ENCODE data around the gene ANKH.
"Not testable (repeated sequence)": the region's sequence is repeated elsewhere in the genome, so short reads cannot be mapped to it uniquely, and the experiment has no call there.

The ANKH gene

DNA sequence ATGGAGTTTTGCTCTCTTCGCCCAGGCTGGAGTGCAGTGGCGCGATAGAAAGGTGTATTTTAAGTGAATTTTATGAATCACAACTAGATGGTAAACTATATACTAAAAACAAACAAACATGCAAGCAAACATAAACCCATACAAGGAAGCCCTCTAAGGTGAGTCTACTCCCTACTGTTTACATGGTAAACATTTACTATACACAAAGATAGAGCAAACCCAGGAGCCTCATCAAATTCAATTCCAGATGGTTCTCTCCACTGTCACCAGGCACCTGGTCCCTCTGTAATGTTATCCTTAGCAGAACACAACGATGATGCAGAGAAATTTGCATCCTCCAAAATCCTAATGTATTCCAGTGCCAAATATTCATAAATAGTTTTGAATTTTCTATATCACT, 17.9 kb downstream of the ANKH start:
- no peak for DNase-seq

GRCh38 chr5:14852779-14853178, 18.8 kb downstream of the ANKH start:
- no peak for DNase-seq

DNA sequence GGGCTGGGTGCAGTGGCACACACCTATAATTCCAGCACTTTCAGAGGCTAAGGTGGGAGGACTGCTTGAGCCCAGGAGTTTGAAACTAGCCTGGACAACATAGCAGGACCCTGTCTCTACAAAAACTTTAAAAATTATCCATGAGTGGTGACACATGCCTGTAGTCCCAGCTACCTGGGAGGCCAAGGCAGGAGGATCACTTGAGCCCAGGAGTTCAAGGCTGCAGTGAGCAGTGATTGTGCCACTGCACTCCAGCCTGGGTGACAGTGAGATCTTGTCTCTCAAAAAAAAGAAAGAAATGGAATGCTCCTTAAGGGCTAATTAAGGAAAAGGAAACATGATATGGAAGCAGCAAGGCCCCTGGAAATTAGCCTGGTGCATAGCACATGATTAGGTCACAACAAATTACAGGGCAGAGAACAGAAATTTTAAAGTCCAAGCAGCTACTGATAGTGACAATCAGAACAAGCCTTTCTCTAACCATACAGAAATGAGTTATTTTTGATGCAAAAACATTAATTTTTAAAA, 19.5 kb downstream of the ANKH start:
- no peak for DNase-seq

GRCh38 chr5:14851597-14851996, 20.0 kb downstream of the ANKH start:
- DNase-seq = no peak

- DNase-seq = no peak
These were observed 20.5 kb downstream of the ANKH start for GRCh38 chr5:14851050-14851419.

GRCh38 chr5:14850419-14851049, 21.0 kb downstream of the ANKH start:
- DNase-seq = no peak

GRCh38 chr5:14849516-14850294, 21.9 kb downstream of the ANKH start:
- DNase-seq = no peak

GRCh38 chr5:14848942-14849341, 22.6 kb downstream of the ANKH start:
- not testable (repeated sequence) for DNase-seq

- DNase-seq = no peak
These were observed 23.2 kb downstream of the ANKH start for GRCh38 chr5:14848385-14848784.

- DNase-seq = no peak
These were observed 24.1 kb downstream of the ANKH start for GRCh38 chr5:14847471-14847870.

GRCh38 chr5:14842117-14842516, 29.5 kb downstream of the ANKH start:
- DNase-seq = no peak

- DNase-seq = no peak
These were observed 31.0 kb downstream of the ANKH start for GRCh38 chr5:14840624-14841023.

GRCh38 chr5:14838396-14839319, 32.9 kb downstream of the ANKH start:
- DNase-seq = no peak

DNA sequence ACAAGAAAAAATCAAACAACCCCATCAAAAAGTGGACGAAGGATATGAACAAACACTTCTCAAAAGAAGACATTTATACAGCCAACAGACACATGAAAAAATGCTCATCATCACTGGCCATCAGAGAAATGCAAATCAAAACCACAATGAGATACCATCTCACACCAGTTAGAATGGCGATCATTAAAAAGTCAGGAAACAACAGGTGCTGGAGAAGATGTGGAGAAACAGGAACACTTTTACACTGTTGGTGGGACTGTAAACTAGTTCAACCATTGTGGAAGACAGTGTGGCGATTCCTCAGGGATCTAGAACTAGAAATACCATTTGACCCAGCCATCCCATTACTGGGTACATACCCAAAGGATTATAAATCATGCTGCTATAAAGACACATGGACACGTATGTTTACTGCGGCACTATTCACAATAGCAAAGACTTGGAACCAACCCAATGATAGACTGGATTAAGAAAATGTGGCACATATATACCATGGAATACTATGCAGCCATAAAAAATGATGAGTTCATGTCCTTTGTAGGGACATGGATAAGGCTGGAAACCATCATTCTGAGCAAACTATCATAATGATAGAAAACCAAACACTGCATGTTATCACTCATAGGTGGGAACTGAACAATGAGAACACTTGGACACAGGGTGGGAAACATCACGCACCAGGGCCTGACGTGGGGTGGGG, 34.0 kb downstream of the ANKH start:
- DNase-seq = not testable (repeated sequence)

DNA sequence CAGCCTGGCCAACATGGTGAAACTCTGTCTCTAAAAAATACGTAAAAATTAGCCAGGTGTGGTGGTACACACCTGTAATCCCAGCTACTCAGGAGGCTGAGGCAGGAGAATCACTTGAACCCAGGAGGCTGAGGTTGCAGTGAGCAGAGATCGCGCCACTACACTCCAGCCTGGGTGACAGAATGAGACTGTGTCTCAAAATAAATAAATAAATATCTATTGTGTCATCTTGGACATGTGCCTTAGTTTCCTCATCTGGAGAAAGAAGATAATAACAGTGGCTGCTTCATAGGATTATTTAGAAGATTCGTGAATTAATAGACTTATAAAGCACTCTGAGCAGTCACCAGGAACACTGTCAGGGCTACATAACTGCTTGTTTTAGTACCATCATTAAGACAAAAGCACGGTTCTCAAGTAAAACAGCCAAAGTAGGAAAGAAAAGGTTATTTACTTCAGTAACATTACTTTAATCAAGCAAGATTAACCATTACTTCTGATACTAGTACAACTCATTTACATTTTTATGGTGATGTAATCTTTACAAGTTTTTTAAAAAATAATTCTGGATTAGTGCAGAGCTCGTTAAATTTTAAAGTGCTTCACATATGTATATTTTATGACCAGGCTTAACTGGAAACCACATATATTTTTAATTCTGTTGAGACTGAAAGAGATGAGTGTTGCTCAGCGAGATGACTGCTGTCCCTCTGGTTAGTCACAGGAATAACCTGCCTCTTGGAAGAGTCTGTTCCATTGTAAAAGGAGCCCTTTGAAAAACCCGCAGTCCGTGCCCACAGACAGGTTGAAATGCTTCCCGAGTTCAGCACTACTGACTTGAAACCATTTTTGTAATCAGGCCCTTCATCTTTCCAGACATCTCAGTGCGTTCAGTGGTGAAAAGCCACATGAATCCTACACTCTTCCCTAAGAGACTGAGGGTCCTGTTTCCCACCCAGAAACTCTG, 36.7 kb downstream of the ANKH start:
- no peak for DNase-seq

DNA sequence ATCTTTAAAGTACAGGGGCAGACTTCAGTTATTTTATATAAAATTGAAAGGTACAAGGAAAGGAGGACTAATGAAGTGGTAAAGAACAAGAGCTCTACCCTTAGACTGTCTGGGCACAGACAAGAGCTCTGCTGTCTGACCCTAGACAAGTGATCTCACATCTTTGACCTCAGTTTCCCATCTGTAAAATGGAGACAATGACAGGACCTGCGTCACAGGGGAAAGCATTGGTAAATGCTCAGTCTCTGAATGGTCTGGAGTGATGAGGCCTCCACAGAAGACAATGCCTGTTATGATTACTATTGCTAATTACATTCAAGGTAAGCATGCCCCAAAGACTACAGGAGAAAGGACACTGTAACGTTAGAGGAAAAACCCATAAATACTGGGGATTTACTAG, 37.5 kb downstream of the ANKH start:
- no peak for DNase-seq

GRCh38 chr5:14831006-14831338, 40.6 kb downstream of the ANKH start:
- no peak for DNase-seq

DNA sequence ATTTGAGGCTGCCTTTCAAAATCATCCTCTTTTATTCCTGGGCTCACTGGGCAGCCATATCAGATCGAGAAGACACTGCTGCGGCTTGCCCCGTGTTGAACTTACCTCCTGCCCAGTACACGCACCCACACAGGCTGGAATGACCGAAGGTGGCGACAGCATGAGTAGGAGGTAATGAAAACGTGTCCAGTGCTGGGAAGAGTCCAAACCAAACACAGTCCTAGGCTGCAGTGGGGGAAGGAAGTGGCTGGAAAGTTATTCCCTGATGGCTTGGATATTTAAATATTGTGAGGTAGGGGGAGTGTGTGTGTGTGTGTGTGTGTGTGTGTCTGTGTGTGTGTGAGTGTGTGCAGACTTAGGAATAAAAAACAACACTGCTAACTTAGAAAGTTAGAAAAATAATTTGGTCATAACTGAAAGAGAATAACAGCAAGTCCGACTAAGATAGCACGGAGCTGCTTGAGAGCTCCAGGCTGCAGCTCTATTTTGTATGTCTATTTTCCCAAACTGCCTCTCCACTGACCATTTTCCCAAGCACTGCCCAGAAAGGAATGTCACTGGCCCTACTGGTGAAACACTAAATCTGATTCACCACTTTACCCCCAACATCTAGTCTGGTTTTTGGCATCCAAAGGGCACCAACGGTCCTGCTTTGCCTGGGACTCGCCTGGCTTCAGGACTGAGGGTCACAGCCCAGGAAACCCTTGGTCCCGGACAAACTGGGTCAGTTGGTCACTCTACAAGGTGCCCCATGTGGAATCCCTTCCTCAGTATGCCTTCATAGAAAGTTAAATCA, 41.2 kb downstream of the ANKH start:
- DNase-seq = no peak

GRCh38 chr5:14829396-14829795, 42.2 kb downstream of the ANKH start:
- DNase-seq = no peak

GRCh38 chr5:14826714-14827113, 44.9 kb downstream of the ANKH start:
- DNase-seq = no peak

- DNase-seq = no peak
These were observed 45.6 kb downstream of the ANKH start for GRCh38 chr5:14825977-14826376.
